ENCODE measurements around the gene TMOD4. TPM values are rescaled to one million over a fixed set of nuclear protein-coding genes. Genes with fewer than 3 reads are reported as not detected.

TMOD4 gene
- total and polyA plus RNA-seq, 5 donors from 2014 or later: 3.3 TPM; not detected in 4

DNA sequence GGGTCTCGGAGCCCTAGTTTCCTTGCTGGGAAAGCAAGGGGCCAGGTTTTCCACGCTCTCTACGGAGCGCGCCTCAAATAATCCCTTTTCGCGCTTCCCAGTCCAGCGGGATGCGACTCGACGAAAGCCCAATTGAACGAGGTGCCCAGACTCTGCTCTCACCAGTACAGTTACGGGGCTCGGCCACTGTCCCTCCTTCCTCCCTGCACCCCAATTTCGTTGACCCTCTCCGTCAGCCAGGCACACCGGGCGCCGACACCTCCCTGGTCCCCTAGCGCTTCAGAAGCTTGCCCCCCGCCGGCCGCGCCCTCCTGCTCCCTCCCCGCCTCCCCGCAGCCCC, 29.7 kb downstream of the TMOD4 start:
- H3K36me3 Mint-ChIP-seq: no peaks in the 10 kb centered on the region
- H3K4me1 Mint-ChIP-seq: peaks cover 0 to 23% (median 4%) of the 10 kb centered on the region in 4 donors
- no peaks in the 10 kb centered on the region for H3K9me3 Mint-ChIP-seq
- Histone ChIP-seq H3K36me3 (ENCODE audit: control insufficient read depth, insufficient read depth, low read length) (no peaks in the 10 kb centered on the region), H3K4me1 (ENCODE audit: control insufficient read depth, insufficient read depth, low read length, poor library complexity, severe bottlenecking) (peaks cover 23% of the 10 kb centered on the region), H3K9me3 (ENCODE audit: control insufficient read depth in 2 of 2, low read length in 2 of 2) (no peaks in the 10 kb centered on the region), H3K4me3 (ENCODE audit: low read depth, low read length) (peak overlapping the region; percentile 62), H3K27ac (ENCODE audit: insufficient read depth, low read length, poor library complexity, severe bottlenecking) (no peak overlapping the region), H3K27me3 (ENCODE audit: control insufficient read depth, insufficient read depth, low read length) (no peaks in the 10 kb centered on the region)
- peaks cover 13% of the 10 kb centered on the region for H3K27me3 Mint-ChIP-seq
- peak overlapping the region; percentile 88 to 98 (median 95) for H3K4me3 Mint-ChIP-seq
- ATAC-seq (ENCODE audit: low read depth in 2 of 2): no peak
- H3K27ac Mint-ChIP-seq: peak overlapping the region in 1 of 3 donors; percentile 91
- peak in 1 of 3 donors; percentile 22 for DNase-seq

DNA sequence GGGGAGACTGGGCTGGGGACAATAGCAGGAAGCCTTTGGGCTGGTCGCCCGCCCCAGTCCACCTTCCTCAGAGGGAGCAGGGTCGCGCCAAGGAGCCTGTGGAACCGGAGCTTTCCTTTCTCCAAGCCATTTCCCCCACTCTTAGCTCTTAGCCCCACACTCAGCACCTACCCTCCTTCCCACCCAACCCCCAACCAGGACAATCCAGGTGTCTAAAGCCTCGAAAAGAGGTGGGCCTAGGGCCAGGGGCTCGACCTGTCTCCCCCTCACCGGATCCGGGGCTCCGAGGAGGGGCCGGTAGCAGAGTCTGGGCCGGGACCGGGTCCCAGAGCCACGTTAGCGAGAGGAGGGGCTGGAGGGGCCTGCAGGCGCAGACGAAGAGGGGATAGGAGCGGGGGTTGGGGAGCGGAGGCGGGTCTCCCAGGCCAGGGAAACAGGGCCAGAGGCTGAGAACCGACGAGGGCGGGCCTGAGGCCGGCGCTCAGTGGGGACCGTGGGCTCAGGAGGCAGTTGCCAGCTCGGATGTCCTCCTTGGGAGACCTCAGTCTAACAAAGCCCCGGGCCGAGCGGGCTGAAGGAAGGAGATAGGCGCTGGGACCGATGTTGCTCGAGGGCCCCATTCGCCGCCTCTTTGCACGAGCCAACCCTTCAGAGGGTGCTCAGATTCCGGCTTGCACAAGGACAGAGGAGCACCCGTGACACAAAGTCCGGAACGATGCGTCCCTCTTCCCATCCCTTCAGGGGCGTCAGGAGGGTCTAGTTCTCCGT, 30.3 kb downstream of the TMOD4 start:
- H3K4me1 Mint-ChIP-seq: peaks cover 0 to 23% (median 4%) of the 10 kb centered on the region in 4 donors
- H3K9me3 Mint-ChIP-seq: no peaks in the 10 kb centered on the region
- no peaks in the 10 kb centered on the region for H3K9me3 ChIP-seq (ENCODE audit: control insufficient read depth in 2 of 2, low read length in 2 of 2)
- H3K27ac Mint-ChIP-seq: no peak overlapping the region
- H3K27ac ChIP-seq (ENCODE audit: insufficient read depth, low read length, poor library complexity, severe bottlenecking): no peak overlapping the region
- peaks cover 23% of the 10 kb centered on the region for H3K4me1 ChIP-seq (ENCODE audit: control insufficient read depth, insufficient read depth, low read length, poor library complexity, severe bottlenecking)
- H3K36me3 ChIP-seq (ENCODE audit: control insufficient read depth, insufficient read depth, low read length): no peaks in the 10 kb centered on the region
- ATAC-seq (ENCODE audit: low read depth in 2 of 2) (no peak), DNase-seq (peak in 1 of 3 donors; percentile 45)
- H3K27me3 Mint-ChIP-seq: peaks cover 13% of the 10 kb centered on the region
- peak overlapping the region; percentile 60 for H3K4me3 ChIP-seq (ENCODE audit: low read depth, low read length)
- H3K27me3 ChIP-seq (ENCODE audit: control insufficient read depth, insufficient read depth, low read length): no peaks in the 10 kb centered on the region
- H3K36me3 Mint-ChIP-seq: no peaks in the 10 kb centered on the region
- H3K4me3 Mint-ChIP-seq: peak overlapping the region; percentile 93 to 98 (median 95)

DNA sequence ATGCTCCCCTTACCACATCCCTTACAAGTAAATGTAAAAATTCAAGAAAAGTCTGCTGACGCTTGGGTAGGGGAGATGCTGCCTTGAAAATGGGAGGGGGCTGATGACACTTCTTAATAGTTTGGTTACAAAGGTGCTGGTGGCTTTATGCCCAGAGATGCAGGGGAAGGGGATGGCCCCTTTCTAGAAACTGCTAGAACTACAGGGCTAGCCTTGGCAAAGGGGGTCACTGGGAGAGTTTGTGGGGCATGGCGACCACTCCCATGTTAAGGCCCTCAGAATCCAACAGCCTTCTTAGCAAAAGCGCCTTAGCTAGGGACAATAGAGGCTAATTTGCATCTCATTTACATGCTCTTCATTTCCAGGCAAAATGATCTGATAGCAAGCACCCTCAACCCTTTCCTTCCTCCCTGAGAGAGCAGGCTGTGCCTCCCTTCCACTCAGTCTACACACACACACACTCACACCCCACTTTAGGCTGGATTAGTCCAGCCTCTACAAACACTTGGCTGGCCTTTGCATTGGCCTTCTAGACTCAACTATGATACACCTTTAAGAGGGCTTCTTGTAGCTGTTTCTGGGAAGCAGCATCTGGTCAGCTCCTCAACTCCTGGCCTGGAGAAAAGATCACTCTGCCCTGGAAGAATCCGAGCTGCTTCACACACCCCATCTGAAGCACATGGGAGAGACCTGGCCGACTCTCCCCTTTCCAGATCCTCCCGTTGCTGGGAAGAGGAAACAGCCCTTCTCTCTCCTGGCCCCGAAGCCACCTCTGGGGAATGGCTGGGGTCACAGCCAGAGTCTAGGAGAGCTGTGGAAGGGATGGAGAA, 31.1 kb downstream of the TMOD4 start:
- peaks cover 2% of the 10 kb centered on the region for H3K36me3 Mint-ChIP-seq
- Histone ChIP-seq H3K9me3 (ENCODE audit: control insufficient read depth in 2 of 2, low read length in 2 of 2) (no peaks in the 10 kb centered on the region), H3K27ac (ENCODE audit: insufficient read depth, low read length, poor library complexity, severe bottlenecking) (no peak overlapping the region), H3K4me1 (ENCODE audit: control insufficient read depth, insufficient read depth, low read length, poor library complexity, severe bottlenecking) (peaks cover 23% of the 10 kb centered on the region), H3K36me3 (ENCODE audit: control insufficient read depth, insufficient read depth, low read length) (no peaks in the 10 kb centered on the region), H3K4me3 (ENCODE audit: low read depth, low read length) (no peak overlapping the region), H3K27me3 (ENCODE audit: control insufficient read depth, insufficient read depth, low read length) (no peaks in the 10 kb centered on the region)
- H3K27me3 Mint-ChIP-seq: peaks cover 13% of the 10 kb centered on the region
- peaks cover 0 to 23% (median 4%) of the 10 kb centered on the region in 4 donors for H3K4me1 Mint-ChIP-seq
- no peak for ATAC-seq (ENCODE audit: low read depth in 2 of 2)
- peak overlapping the region in 1 of 3 donors; percentile 64 for H3K27ac Mint-ChIP-seq
- no peaks in the 10 kb centered on the region for H3K9me3 Mint-ChIP-seq
- H3K4me3 Mint-ChIP-seq: peak overlapping the region; percentile 34 to 93 (median 58)
- no peak for DNase-seq

DNA sequence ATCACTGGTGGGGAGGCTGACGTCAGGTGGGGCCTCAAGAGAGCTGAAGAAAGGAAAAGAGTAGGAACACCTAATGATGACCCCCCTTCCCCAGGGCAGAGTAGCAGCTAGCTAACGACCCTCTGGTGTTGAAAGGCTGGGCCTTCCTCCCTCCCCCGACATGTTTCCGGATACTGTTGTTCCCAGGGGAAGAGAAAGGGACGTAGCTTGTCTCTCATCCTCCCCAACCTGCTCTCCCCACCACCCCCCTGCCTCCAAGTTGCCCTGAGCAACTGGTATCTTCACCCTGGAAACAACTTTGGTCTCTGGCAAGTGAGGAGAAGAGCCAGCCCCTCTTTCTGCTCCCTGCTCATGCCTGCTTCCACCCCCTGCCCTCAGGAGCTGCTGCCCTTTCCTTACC, 31.8 kb downstream of the TMOD4 start:
- H3K27me3 Mint-ChIP-seq: peaks cover 13% of the 10 kb centered on the region
- DNase-seq: no peak
- H3K4me3 Mint-ChIP-seq: peak overlapping the region in 1 of 4 donors; percentile 93
- Histone ChIP-seq H3K27me3 (ENCODE audit: control insufficient read depth, insufficient read depth, low read length) (no peaks in the 10 kb centered on the region), H3K4me3 (ENCODE audit: low read depth, low read length) (no peak overlapping the region), H3K4me1 (ENCODE audit: control insufficient read depth, insufficient read depth, low read length, poor library complexity, severe bottlenecking) (peaks cover 23% of the 10 kb centered on the region), H3K9me3 (ENCODE audit: control insufficient read depth in 2 of 2, low read length in 2 of 2) (no peaks in the 10 kb centered on the region), H3K36me3 (ENCODE audit: control insufficient read depth, insufficient read depth, low read length) (no peaks in the 10 kb centered on the region), H3K27ac (ENCODE audit: insufficient read depth, low read length, poor library complexity, severe bottlenecking) (no peak overlapping the region)
- peaks cover 0 to 23% (median 4%) of the 10 kb centered on the region in 4 donors for H3K4me1 Mint-ChIP-seq
- H3K27ac Mint-ChIP-seq: peak overlapping the region in 1 of 3 donors; percentile 64
- no peaks in the 10 kb centered on the region for H3K9me3 Mint-ChIP-seq
- peaks cover 2% of the 10 kb centered on the region for H3K36me3 Mint-ChIP-seq
- no peak for ATAC-seq (ENCODE audit: low read depth in 2 of 2)

DNA sequence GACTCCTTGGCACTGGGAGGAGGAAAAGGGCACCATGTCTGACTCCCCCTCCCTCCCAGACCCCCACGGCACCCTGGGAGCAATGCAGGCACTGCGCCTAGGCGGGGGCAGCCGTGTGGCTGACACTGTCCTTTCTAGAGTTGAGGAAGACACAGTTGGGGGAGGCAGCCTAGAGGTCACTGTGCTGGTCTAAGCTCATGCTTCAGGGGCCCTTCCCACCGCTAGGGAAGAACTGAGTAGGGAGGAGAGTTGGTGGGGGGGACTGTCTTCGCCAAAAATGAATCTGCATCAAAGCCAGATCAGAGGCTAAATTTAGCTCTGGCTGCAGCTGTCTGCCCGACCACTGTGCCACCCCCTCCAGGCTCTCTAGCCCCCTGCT, 32.7 kb downstream of the TMOD4 start:
- Histone ChIP-seq H3K36me3 (ENCODE audit: control insufficient read depth, insufficient read depth, low read length) (no peaks in the 10 kb centered on the region), H3K9me3 (ENCODE audit: control insufficient read depth in 2 of 2, low read length in 2 of 2) (no peaks in the 10 kb centered on the region), H3K4me1 (ENCODE audit: control insufficient read depth, insufficient read depth, low read length, poor library complexity, severe bottlenecking) (peaks cover 23% of the 10 kb centered on the region), H3K27me3 (ENCODE audit: control insufficient read depth, insufficient read depth, low read length) (no peaks in the 10 kb centered on the region), H3K4me3 (ENCODE audit: low read depth, low read length) (no peak overlapping the region), H3K27ac (ENCODE audit: insufficient read depth, low read length, poor library complexity, severe bottlenecking) (no peak overlapping the region)
- no peak overlapping the region for H3K4me3 Mint-ChIP-seq
- no peak for ATAC-seq (ENCODE audit: low read depth in 2 of 2)
- no peaks in the 10 kb centered on the region for H3K9me3 Mint-ChIP-seq
- peaks cover 12% of the 10 kb centered on the region for H3K27me3 Mint-ChIP-seq
- peaks cover 2% of the 10 kb centered on the region for H3K36me3 Mint-ChIP-seq
- DNase-seq: no peak
- H3K27ac Mint-ChIP-seq: no peak overlapping the region
- peaks cover 0 to 23% (median 4%) of the 10 kb centered on the region in 4 donors for H3K4me1 Mint-ChIP-seq

DNA sequence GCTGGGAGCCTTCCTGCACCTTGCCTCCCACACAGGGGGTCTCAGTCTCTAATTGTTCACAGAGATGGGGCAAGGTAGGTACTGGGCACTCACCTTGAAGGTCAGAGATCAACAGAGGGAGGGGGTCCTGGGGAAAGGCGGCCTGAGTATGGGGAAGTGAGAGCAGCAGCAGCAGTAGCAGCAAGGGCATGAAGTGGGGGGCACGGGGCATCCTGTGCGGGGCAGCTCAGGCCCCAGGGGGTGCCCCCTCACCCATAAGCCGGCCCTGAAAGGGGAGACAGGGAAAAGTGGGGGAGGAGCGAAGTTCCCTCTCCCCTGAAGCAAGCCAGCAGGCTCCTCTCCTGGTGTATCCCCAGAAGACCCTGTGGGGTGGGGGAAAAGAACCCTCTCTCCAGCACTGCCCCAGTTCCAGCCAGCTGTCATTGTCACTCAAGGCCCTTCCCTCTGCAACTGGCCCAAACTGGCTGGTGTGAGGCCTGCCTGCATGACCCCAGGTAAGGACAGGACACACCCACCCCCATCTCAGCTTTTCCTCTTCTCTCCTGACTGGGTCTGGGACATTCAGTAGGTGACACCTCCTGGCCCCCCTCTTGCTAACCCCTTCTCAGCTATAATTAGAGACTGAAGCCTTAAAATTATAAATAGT, 33.2 kb downstream of the TMOD4 start:
- no peaks in the 10 kb centered on the region for H3K27me3 ChIP-seq (ENCODE audit: control insufficient read depth, insufficient read depth, low read length)
- H3K4me1 ChIP-seq (ENCODE audit: control insufficient read depth, insufficient read depth, low read length, poor library complexity, severe bottlenecking): peaks cover 23% of the 10 kb centered on the region
- no peaks in the 10 kb centered on the region for H3K9me3 ChIP-seq (ENCODE audit: control insufficient read depth in 2 of 2, low read length in 2 of 2)
- Mint-ChIP-seq H3K4me1 (peaks cover 0 to 21% (median 4%) of the 10 kb centered on the region in 4 donors), H3K27ac (no peak overlapping the region), H3K4me3 (no peak overlapping the region), H3K36me3 (peaks cover 2% of the 10 kb centered on the region), H3K27me3 (peaks cover 8% of the 10 kb centered on the region), H3K9me3 (no peaks in the 10 kb centered on the region)
- no peaks in the 10 kb centered on the region for H3K36me3 ChIP-seq (ENCODE audit: control insufficient read depth, insufficient read depth, low read length)
- H3K27ac ChIP-seq (ENCODE audit: insufficient read depth, low read length, poor library complexity, severe bottlenecking): no peak overlapping the region
- ATAC-seq (ENCODE audit: low read depth in 2 of 2): no peak
- no peak for DNase-seq
- no peak overlapping the region for H3K4me3 ChIP-seq (ENCODE audit: low read depth, low read length)

DNA sequence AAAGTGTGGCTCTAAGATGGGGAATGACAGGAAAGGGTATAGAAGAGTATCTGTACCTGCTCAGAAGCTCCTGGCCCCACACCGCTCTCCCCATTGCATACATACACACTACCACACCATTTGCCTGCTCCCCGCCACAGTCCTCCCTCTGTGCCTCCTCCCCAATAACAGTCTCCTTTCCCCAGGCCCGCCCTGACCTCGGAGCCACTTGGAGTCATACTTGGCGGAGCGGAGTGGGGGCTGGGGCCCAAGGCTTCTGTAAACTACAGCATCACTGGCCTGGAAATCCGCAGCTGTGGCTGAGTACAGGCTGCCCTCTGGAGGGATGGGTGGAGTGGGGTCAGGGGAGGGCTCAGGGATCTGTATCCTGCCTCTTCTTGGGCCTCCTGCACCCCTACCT, 38.0 kb downstream of the TMOD4 start:
- Mint-ChIP-seq H3K9me3 (no peaks in the 10 kb centered on the region), H3K27me3 (no peaks in the 10 kb centered on the region), H3K4me1 (peaks cover 0 to 2% (median 0%) of the 10 kb centered on the region in 4 donors), H3K36me3 (peaks cover 12% of the 10 kb centered on the region), H3K27ac (no peak overlapping the region), H3K4me3 (no peak overlapping the region)
- H3K36me3 ChIP-seq (ENCODE audit: control insufficient read depth, insufficient read depth, low read length): no peaks in the 10 kb centered on the region
- DNase-seq (no peak), ATAC-seq (ENCODE audit: low read depth in 2 of 2) (no peak)
- H3K27me3 ChIP-seq (ENCODE audit: control insufficient read depth, insufficient read depth, low read length): no peaks in the 10 kb centered on the region
- no peaks in the 10 kb centered on the region for H3K4me1 ChIP-seq (ENCODE audit: control insufficient read depth, insufficient read depth, low read length, poor library complexity, severe bottlenecking)
- H3K27ac ChIP-seq (ENCODE audit: insufficient read depth, low read length, poor library complexity, severe bottlenecking): no peak overlapping the region
- no peaks in the 10 kb centered on the region for H3K9me3 ChIP-seq (ENCODE audit: control insufficient read depth in 2 of 2, low read length in 2 of 2)
- H3K4me3 ChIP-seq (ENCODE audit: low read depth, low read length): no peak overlapping the region
